ENCODE results near the gene LCN15.

- TF ChIP-seq POLR2A (IDR thresholded peaks at IDR 0.05; ENCODE audit: low read length) (no peak), GATA1 (IDR thresholded peaks at IDR 0.05; ENCODE audit: low read depth, low read length) (no peak)
Observed at GRCh38 chr9:136794281-136794999, 30.1 kb upstream of the LCN15 start.

All from erythroblast (primary cell).